Cardiac muscle cell (in vitro differentiated cells and primary cell): ENCODE results near the gene PFKFB1. TPM values are rescaled to one million over a fixed set of nuclear protein-coding genes. Genes with fewer than 3 reads are reported as not detected.

ENCODE experiments used
- DNase-seq, 2 donors: peaks; one replicate each; pipeline versions ENCODE4 v3.0.0 to v3.0.0-alpha.2; 2010 to 2017; ENCODE audit warnings: low read depth in 1 of 2, low spot score in 1 of 2
- H3K27ac ChIP-seq: fragments of 200-600 bp; sonication (generic); 2 replicates; pipeline ENCODE4 v1.5.1; 2016
- H3K27me3 ChIP-seq: fragments of 200-600 bp; sonication (generic); 2 replicates; pipeline ENCODE4 v1.6.0; 2016; ENCODE audit warnings: control low read depth
- H3K36me3 ChIP-seq: fragments of 200-600 bp; sonication (generic); 2 replicates; pipeline ENCODE4 v1.5.1; 2016; ENCODE audit warnings: control low read depth
- H3K4me1 ChIP-seq: fragments of 200-600 bp; sonication (generic); 2 replicates; pipeline ENCODE4 v1.8.1; 2017; ENCODE audit warnings: low read depth, mild to moderate bottlenecking, mixed run types
- H3K4me3 ChIP-seq: fragments of 200-600 bp; sonication (generic); 2 replicates; pipeline ENCODE4 v1.5.1; 2016; ENCODE audit warnings: mild to moderate bottlenecking
- H3K9me3 ChIP-seq: fragments of 200-600 bp; sonication (generic); 2 replicates; pipeline ENCODE4 v1.5.1; 2017; ENCODE audit warnings: low read depth, mild to moderate bottlenecking, control low read depth
- CTCF ChIP-seq: IDR thresholded peaks from 2 replicates; pipeline ENCODE4 v1.5.1; 2012; ENCODE audit warnings: low read depth, mild to moderate bottlenecking, low read length
- polyA plus RNA-seq: library from polyadenylated mRNA; unstranded; fragments of >200 nt; fragmentation: Nextera tagmentation; extraction: Ambion mirVana; gene quantifications from 2 replicates; pipeline ENCODE4 v1.2.1, GENCODE V29; 2016
- total RNA-seq: library from RNA; depleted of rRNA; stranded (reverse); fragments of >200 nt; gene quantifications from 2 replicates; pipeline ENCODE4 v1.2.3, GENCODE V29; 2016

PFKFB1 gene
- total and polyA plus RNA-seq, 2 experiments from 2014 or later, result 0.15 to 0.33 TPM

- Histone ChIP-seq H3K4me1 (peaks cover 6% of the 10 kb centered on the region), H3K36me3 (no peaks in the 10 kb centered on the region), H3K27me3 (no peaks in the 10 kb centered on the region), H3K4me3 (no peak overlapping the region), H3K27ac (no peak overlapping the region), H3K9me3 (no peaks in the 10 kb centered on the region)
- no peak for DNase-seq
- TF ChIP-seq CTCF, result peak; percentile 34
Observed at GRCh38 chrX:55011294-55011693, 17.3 kb upstream of the PFKFB1 start.

GRCh38 chrX:55008571-55009358, 14.8 kb upstream of the PFKFB1 start:
- peaks cover 6% of the 10 kb centered on the region for H3K4me1 ChIP-seq
- no peak overlapping the region for H3K4me3 ChIP-seq
- H3K9me3 ChIP-seq, result no peaks in the 10 kb centered on the region
- DNase-seq, result peak; percentile 17
- H3K36me3 ChIP-seq, result no peaks in the 10 kb centered on the region
- H3K27me3 ChIP-seq, result no peaks in the 10 kb centered on the region
- no peak for TF ChIP-seq CTCF
- H3K27ac ChIP-seq, result peak overlapping the region; percentile 84

- no peak overlapping the region for H3K27ac ChIP-seq
- no peaks in the 10 kb centered on the region for H3K36me3 ChIP-seq
- H3K4me3 ChIP-seq, result no peak overlapping the region
Observed at GRCh38 chrX:55007656-55008055, 13.7 kb upstream of the PFKFB1 start.

DNA sequence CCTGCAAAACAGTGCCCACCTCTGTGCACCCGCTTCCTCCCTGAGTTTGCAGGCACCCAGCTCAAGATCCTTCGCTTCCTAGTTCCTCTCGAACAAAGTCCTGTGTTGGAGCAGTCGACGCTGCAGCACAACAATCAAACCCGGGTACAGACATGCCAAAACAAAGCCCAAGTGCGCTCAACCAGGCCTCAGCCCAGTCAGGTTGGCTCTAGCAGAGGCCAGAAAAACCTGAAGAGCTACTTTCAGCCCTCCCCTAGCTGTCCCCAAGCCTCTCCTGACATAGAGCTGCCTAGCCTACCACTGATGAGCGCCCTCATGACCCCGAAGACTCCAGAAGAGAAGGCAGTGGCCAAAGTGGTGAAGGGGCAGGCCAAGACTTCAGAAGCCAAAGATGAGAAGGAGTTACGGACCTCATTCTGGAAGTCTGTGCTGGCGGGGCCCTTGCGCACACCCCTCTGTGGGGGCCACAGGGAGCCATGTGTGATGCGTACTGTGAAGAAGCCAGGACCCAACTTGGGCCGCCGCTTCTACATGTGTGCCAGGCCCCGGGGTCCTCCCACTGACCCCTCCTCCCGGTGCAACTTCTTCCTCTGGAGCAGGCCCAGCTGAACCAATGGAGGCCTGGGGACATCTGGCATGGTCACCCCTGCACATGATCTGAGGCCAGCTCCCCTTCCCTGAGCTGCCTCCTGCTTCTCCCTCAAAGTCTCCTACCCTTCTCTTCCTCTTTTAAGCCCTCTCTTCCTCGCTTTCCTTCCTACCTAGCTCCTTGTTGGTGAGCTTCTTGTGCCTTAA, 13.0 kb upstream of the PFKFB1 start:
- no peaks in the 10 kb centered on the region for H3K27me3 ChIP-seq
- no peak overlapping the region for H3K27ac ChIP-seq
- TF ChIP-seq CTCF, result no peak

More at GRCh38 chrX:55007656-55008055, 13.7 kb upstream of the PFKFB1 start:
- no peaks in the 10 kb centered on the region for H3K9me3 ChIP-seq
- peak in 1 of 2 donors; percentile 79 for DNase-seq
- TF ChIP-seq CTCF, result no peak
- peaks cover 6% of the 10 kb centered on the region for H3K4me1 ChIP-seq
- no peaks in the 10 kb centered on the region for H3K27me3 ChIP-seq

DNA sequence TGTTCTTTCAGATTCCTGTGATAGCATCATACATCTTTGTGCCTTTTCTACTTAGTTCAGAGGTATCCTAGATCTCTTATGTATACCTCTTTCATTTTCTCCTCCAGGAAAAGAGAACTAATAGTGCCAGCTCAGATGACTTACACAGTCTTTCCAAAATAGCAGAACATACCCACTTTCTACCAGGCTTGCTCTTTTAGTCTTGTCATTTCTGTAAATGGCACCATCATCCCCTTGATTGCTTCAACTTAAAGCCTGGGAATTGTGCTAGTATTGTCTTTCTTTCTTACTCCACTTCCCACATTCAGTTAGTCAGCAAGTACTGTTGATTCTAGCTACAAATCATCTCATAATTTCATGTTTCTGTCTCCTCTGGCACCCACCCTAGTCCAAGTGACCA, 11.3 kb upstream of the PFKFB1 start:
- Histone ChIP-seq H3K27me3 (no peaks in the 10 kb centered on the region), H3K4me3 (no peak overlapping the region), H3K9me3 (no peaks in the 10 kb centered on the region), H3K27ac (no peak overlapping the region), H3K36me3 (no peaks in the 10 kb centered on the region), H3K4me1 (peaks cover 6% of the 10 kb centered on the region)
- no peak for TF ChIP-seq CTCF
- DNase-seq, result no peak

More for the DNA sequence above, 13.0 kb upstream of the PFKFB1 start:
- no peak overlapping the region for H3K4me3 ChIP-seq
- H3K4me1 ChIP-seq, result peaks cover 6% of the 10 kb centered on the region
- no peaks in the 10 kb centered on the region for H3K9me3 ChIP-seq
- no peaks in the 10 kb centered on the region for H3K36me3 ChIP-seq
- DNase-seq, result no peak
